Esophagus squamous epithelium (tissue), 5 donors: Measurements from ENCODE around the gene PROSER2. TPM values are rescaled to one million over a fixed set of nuclear protein-coding genes. Genes with fewer than 3 reads are reported as not detected.

Experiments used
- DNase-seq: peaks from one replicate; lab custom pipeline; 2025; lab: John Stamatoyannopoulos, UW
- H3K27ac ChIP-seq, 4 donors: fragments of 200-600 bp; sonication (generic); one replicate each; pipeline ENCODE4 v1.5.1; 2016 to 2019; ENCODE audit warnings: mild to moderate bottlenecking in 1 of 4
- H3K27me3 ChIP-seq, 4 donors: fragments of 200-600 bp; sonication (generic); 1 replicate in 3 of 4; 2 replicates in 1 of 4; pipeline versions ENCODE4 v1.5.1 to v1.6.0; 2017 to 2021; ENCODE audit warnings: antibody characterized with exemption in 1 of 4
- H3K36me3 ChIP-seq, 3 donors: fragments of 200-600 bp; sonication (generic); one replicate each; pipeline ENCODE4 v1.5.1; 2016 to 2019
- H3K4me1 ChIP-seq, 3 donors: fragments of 200-600 bp; sonication (generic); one replicate each; pipeline ENCODE4 v1.5.1; 2017 to 2019
- H3K4me3 ChIP-seq, 4 donors: fragments of 200-600 bp; sonication (generic); 1 replicate in 3 of 4; 2 replicates in 1 of 4; pipeline ENCODE4 v1.5.1; 2016 to 2019; ENCODE audit warnings: mild to moderate bottlenecking in 2 of 4, moderate library complexity in 1 of 4
- H3K9me3 ChIP-seq, 3 donors: fragments of 200-600 bp; sonication (generic); one replicate each; pipeline ENCODE4 v1.5.1; 2016 to 2019
- POLR2A ChIP-seq, 4 donors: fragments of 450-650 bp; IDR thresholded peaks; one replicate each; pipeline ENCODE4 v1.6.1; 2017; ENCODE audit warnings: antibody characterized with exemption in 4 of 4, mild to moderate bottlenecking in 4 of 4, moderate library complexity in 3 of 4
- WGBS, 2 donors: methylation state at CpG; one replicate each; pipeline ENCODE4 v1.1.5; 2018; 5-methylcytosine and 5-hydroxymethylcytosine counted together
- intact Hi-C: fragments of 100-400 bp; cut with DNase I; formaldehyde crosslinking; loops from one replicate; pipeline ENCODE4 v1.15.0; 2022
- total RNA-seq, 4 donors: library from RNA; depleted of rRNA; stranded (reverse); fragments of >200 nt; gene quantifications; one replicate each; pipeline ENCODE4 v1.1.0, GENCODE V29; 2016
- TF ChIP-seq, protein P1 (sequence below), 6 experiments: fragments of 450-650 bp in 4 of 6; fragments of 200-600 bp in 2 of 6; sonication (generic) in 2 of 6; IDR thresholded peaks; one replicate each; pipeline ENCODE4 v1.5.1; 2016 to 2019; ENCODE audit warnings: antibody characterized with exemption in 6 of 6, mild to moderate bottlenecking in 4 of 6, moderate library complexity in 4 of 6
- donor health status: DM: yes; HTN: yes; CAD: no.

Gene PROSER2
- total RNA-seq, 4 donors from 2014 or later = 6.4 to 15.5 (median 11.1) TPM

DNA sequence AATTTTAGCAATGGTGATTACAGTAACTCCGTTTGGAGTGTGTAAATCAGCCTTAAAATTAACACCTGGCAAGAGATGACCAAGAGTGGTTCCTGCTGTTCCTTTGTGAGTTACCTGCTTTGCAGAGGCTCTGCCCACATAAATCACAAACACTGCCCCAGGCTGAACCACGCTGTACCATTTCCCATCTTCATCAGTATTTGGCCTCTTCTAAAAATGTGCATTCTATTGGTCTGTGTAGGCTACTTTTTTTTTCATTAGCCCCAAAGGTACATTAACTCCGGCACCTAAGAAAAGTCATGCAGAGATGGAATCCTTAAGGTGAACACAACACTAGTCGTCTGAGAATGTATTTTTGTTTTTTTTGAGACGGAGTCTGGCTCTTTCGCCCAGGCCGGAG is 96.1 kb downstream of the PROSER2 start:
- DNase-seq = no peak
- H3K27me3 ChIP-seq = no peaks in the 10 kb centered on the region
- H3K4me1 ChIP-seq = no peaks in the 10 kb centered on the region
- no peak overlapping the region for H3K4me3 ChIP-seq
- TF ChIP-seq POLR2A (IDR thresholded peaks at IDR 0.05) = no peak
- TF ChIP-seq, protein P1, sequence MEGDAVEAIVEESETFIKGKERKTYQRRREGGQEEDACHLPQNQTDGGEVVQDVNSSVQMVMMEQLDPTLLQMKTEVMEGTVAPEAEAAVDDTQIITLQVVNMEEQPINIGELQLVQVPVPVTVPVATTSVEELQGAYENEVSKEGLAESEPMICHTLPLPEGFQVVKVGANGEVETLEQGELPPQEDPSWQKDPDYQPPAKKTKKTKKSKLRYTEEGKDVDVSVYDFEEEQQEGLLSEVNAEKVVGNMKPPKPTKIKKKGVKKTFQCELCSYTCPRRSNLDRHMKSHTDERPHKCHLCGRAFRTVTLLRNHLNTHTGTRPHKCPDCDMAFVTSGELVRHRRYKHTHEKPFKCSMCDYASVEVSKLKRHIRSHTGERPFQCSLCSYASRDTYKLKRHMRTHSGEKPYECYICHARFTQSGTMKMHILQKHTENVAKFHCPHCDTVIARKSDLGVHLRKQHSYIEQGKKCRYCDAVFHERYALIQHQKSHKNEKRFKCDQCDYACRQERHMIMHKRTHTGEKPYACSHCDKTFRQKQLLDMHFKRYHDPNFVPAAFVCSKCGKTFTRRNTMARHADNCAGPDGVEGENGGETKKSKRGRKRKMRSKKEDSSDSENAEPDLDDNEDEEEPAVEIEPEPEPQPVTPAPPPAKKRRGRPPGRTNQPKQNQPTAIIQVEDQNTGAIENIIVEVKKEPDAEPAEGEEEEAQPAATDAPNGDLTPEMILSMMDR (IDR thresholded peaks at IDR 0.05) = no peak
- peaks cover 0 to 53% (median 6%) of the 10 kb centered on the region in 3 donors for H3K36me3 ChIP-seq
- no peaks in the 10 kb centered on the region for H3K9me3 ChIP-seq
- no peak overlapping the region for H3K27ac ChIP-seq
- WGBS, 2 donors = 78 to 85% methylated on average over 5 to 7 of the region's 7 CpGs
- intact Hi-C loops = no loop called here

Other genes starting within 250 kb of the PROSER2 start
- gene USP6NL, start 211.7 kb upstream of the PROSER2 start, total RNA-seq = 10 to 100 TPM; 28.8 to 56.4 (median 34.0) TPM
- gene ECHDC3, start 81.0 kb upstream of the PROSER2 start, total RNA-seq = 10 to 100 TPM in 2 of 4 donors, 1 to 10 TPM in 1, under 1 TPM in 1; 0.44 to 55.7 (median 31.6) TPM
- 10 to 100 TPM; 12.9 to 22.3 (median 17.8) TPM for gene UPF2, start 219.5 kb downstream of the PROSER2 start, total RNA-seq
- gene DHTKD1, start 245.6 kb downstream of the PROSER2 start, total RNA-seq = 10 to 100 TPM; 10.2 to 24.9 (median 16.9) TPM